Measurements from ENCODE around the gene FRY.
"Not testable (repeated sequence)": the region's sequence is repeated elsewhere in the genome, so short reads cannot be mapped to it uniquely, and the experiment has no call there.

Gene FRY

DNA sequence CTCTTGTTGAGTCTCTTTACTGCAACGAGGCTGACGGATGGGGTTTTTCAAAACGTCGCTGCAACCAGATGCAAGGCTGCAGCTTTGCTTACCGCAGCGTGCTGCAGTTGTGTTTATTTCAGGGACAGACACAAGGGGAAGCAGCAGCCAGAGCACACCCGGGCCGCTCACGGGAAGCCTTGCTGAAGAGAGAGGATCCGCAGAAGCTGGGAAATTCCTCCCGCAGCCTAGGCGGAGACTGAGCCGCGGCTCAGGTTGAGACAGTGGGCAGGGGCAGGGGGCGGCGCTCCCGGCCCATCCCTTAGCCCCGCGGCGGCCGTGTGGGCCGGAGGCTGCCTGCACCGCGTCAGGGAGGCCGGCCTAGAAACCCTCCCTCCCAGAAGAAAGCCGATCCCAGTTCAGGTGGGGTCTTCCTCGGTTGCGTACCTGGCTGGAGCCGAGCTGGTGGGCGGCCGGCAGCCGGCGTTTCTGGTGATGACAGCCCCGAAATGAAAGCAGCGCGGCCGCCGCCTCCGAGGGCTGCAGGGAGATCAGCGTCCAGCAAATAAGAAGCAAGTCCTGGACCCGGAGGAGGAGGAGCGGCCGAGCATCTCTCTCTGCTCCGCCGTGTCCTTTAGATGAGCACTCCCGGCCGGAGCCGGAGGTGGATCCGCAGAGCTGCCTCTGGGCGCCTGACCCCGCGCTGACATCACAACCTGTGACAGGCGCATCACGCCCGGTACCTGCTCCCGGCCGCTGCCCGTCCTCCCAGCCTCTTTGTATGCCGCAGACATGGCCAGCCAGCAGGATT, at the start of gene FRY:
Gene FRY (plus strand): TSS at position 750 of the 790 bp plus-strand sequence. CDS start 22 bp downstream, at position 772.
- Histone ChIP-seq H3K4me3 (ENCODE audit: low read depth in 1 of 5, low read length in 5 of 5) (peak within 1 kb of the TSS; percentile 72 to 76 (median 73)), H3K27me3 (ENCODE audit: control insufficient read depth in 5 of 5, insufficient read depth in 4 of 5, low read length in 5 of 5) (no peaks in the 10 kb centered on the region), H3K27ac (ENCODE audit: low read depth, low read length) (no peak within 1 kb of the TSS), H3K4me1 (ENCODE audit: control insufficient read depth in 5 of 5, insufficient read depth in 5 of 5, low read length in 5 of 5) (peaks cover 0 to 13% (median 12%) of the 10 kb centered on the region in 5 donors), H3K9me3 (ENCODE audit: control insufficient read depth in 5 of 5, low read length in 5 of 5) (no peaks in the 10 kb centered on the region), H3K9ac (ENCODE audit: low read length in 5 of 5) (peak within 1 kb of the TSS; percentile 16 to 70 (median 43)), H3K36me3 (ENCODE audit: control insufficient read depth in 5 of 5, insufficient read depth in 5 of 5, low read length in 5 of 5) (no peaks in the 10 kb centered on the region)

GRCh38 chr13:31982124-31982523, 49.5 kb upstream of the FRY start:
- no peaks in the 10 kb centered on the region for H3K36me3 ChIP-seq (ENCODE audit: control insufficient read depth in 5 of 5, insufficient read depth in 5 of 5, low read length in 5 of 5)
- no peaks in the 10 kb centered on the region for H3K9me3 ChIP-seq (ENCODE audit: control insufficient read depth in 5 of 5, low read length in 5 of 5)
- no peaks in the 10 kb centered on the region for H3K27me3 ChIP-seq (ENCODE audit: control insufficient read depth in 5 of 5, insufficient read depth in 4 of 5, low read length in 5 of 5)
- H3K9ac ChIP-seq (ENCODE audit: low read length in 5 of 5): no peak overlapping the region
- no peak overlapping the region for H3K4me3 ChIP-seq (ENCODE audit: low read depth in 1 of 5, low read length in 5 of 5)
- peaks cover 0 to 15% (median 5%) of the 10 kb centered on the region in 5 donors for H3K4me1 ChIP-seq (ENCODE audit: control insufficient read depth in 5 of 5, insufficient read depth in 5 of 5, low read length in 5 of 5)
- H3K27ac ChIP-seq (ENCODE audit: low read depth, low read length): no peak overlapping the region

DNA sequence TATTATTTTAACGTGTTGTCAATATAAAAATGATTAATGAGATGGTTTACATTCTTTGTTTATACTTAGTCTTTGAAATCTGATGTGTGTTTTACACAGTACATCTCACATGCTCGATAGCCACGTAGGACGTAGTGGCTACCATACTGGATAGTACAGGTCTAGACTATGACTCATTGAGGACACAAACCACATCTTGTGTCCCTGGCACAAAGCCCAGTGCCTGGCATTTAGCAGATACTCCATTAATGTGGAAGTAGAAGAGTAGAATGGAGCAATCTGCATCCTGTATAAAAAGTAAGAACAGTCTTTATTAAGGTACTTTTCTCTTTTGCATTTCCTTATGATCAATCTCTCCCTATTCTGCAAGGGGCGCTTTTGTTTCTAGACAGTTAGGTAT, 49.0 kb upstream of the FRY start:
- Histone ChIP-seq H3K27ac (ENCODE audit: low read depth, low read length) (no peak overlapping the region), H3K9ac (ENCODE audit: low read length in 5 of 5) (no peak overlapping the region), H3K27me3 (ENCODE audit: control insufficient read depth in 5 of 5, insufficient read depth in 4 of 5, low read length in 5 of 5) (no peaks in the 10 kb centered on the region)

GRCh38 chr13:31983696-31984095, 47.9 kb upstream of the FRY start:
- not testable (repeated sequence) for H3K4me3 ChIP-seq (ENCODE audit: low read depth in 1 of 5, low read length in 5 of 5); H3K36me3 ChIP-seq (ENCODE audit: control insufficient read depth in 5 of 5, insufficient read depth in 5 of 5, low read length in 5 of 5); H3K27ac ChIP-seq (ENCODE audit: low read depth, low read length); H3K27me3 ChIP-seq (ENCODE audit: control insufficient read depth in 5 of 5, insufficient read depth in 4 of 5, low read length in 5 of 5); H3K9ac ChIP-seq (ENCODE audit: low read length in 5 of 5); H3K9me3 ChIP-seq (ENCODE audit: control insufficient read depth in 5 of 5, low read length in 5 of 5)
- peaks cover 0 to 15% (median 5%) of the 10 kb centered on the region in 5 donors for H3K4me1 ChIP-seq (ENCODE audit: control insufficient read depth in 5 of 5, insufficient read depth in 5 of 5, low read length in 5 of 5)

More for the DNA sequence above, 49.0 kb upstream of the FRY start:
- no peaks in the 10 kb centered on the region for H3K36me3 ChIP-seq (ENCODE audit: control insufficient read depth in 5 of 5, insufficient read depth in 5 of 5, low read length in 5 of 5)
- peaks cover 0 to 15% (median 5%) of the 10 kb centered on the region in 5 donors for H3K4me1 ChIP-seq (ENCODE audit: control insufficient read depth in 5 of 5, insufficient read depth in 5 of 5, low read length in 5 of 5)
- no peak overlapping the region for H3K4me3 ChIP-seq (ENCODE audit: low read depth in 1 of 5, low read length in 5 of 5)
- H3K9me3 ChIP-seq (ENCODE audit: control insufficient read depth in 5 of 5, low read length in 5 of 5): no peaks in the 10 kb centered on the region

- not testable (repeated sequence) for H3K9me3 ChIP-seq (ENCODE audit: control insufficient read depth in 5 of 5, low read length in 5 of 5); H3K27ac ChIP-seq (ENCODE audit: low read depth, low read length)
- H3K4me1 ChIP-seq (ENCODE audit: control insufficient read depth in 5 of 5, insufficient read depth in 5 of 5, low read length in 5 of 5): peaks cover 0 to 15% (median 5%) of the 10 kb centered on the region in 5 donors
Measured at GRCh38 chr13:31984388-31984787, 47.2 kb upstream of the FRY start.

DNA sequence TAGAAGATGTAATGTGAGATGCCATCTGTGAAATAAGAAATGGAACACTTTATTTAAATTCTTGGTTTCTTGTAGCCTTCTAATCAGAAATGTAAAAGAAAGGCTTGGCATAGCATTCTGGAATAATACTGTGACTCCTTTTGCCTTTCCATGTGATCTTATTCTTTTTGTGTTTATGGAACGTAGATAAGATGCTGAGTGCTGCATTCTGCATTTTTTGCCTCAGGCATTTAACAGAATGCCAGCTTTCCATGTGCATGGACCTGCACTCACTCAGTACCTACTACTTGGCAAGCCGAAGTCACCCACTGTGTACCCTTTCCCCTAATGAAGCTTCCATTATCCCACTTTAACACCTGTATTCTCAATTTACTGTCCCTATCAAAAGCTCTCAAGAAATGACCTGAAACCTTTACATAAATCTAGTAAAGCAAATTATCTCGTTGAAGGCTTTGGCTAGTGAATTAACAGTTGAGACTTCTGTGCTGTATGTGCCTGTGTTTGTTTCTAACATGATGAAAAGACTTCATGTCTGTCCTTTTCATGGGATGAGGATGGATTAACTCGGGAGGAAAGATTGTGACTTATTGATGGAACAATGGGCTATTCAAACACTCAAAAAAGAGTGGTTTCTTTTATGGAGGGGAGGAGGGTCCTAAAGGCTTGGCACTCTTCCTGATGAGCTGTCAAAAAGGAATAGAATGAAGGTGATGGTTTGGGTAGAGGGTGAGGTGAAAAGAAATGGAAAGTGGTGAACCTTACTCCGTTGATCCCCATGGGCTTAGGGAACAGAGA, 44.7 kb upstream of the FRY start:
- no peak overlapping the region for H3K9ac ChIP-seq (ENCODE audit: low read length in 5 of 5)
- H3K4me3 ChIP-seq (ENCODE audit: low read depth in 1 of 5, low read length in 5 of 5): no peak overlapping the region
- H3K36me3 ChIP-seq (ENCODE audit: control insufficient read depth in 5 of 5, insufficient read depth in 5 of 5, low read length in 5 of 5): no peaks in the 10 kb centered on the region
- H3K9me3 ChIP-seq (ENCODE audit: control insufficient read depth in 5 of 5, low read length in 5 of 5): no peaks in the 10 kb centered on the region
- no peak overlapping the region for H3K27ac ChIP-seq (ENCODE audit: low read depth, low read length)
- H3K4me1 ChIP-seq (ENCODE audit: control insufficient read depth in 5 of 5, insufficient read depth in 5 of 5, low read length in 5 of 5): peaks cover 0 to 15% (median 5%) of the 10 kb centered on the region in 5 donors
- H3K27me3 ChIP-seq (ENCODE audit: control insufficient read depth in 5 of 5, insufficient read depth in 4 of 5, low read length in 5 of 5): no peaks in the 10 kb centered on the region

More at GRCh38 chr13:31984388-31984787, 47.2 kb upstream of the FRY start:
- not testable (repeated sequence) for H3K36me3 ChIP-seq (ENCODE audit: control insufficient read depth in 5 of 5, insufficient read depth in 5 of 5, low read length in 5 of 5); H3K4me3 ChIP-seq (ENCODE audit: low read depth in 1 of 5, low read length in 5 of 5); H3K9ac ChIP-seq (ENCODE audit: low read length in 5 of 5); H3K27me3 ChIP-seq (ENCODE audit: control insufficient read depth in 5 of 5, insufficient read depth in 4 of 5, low read length in 5 of 5)

- H3K9ac ChIP-seq (ENCODE audit: low read length in 5 of 5): no peak overlapping the region
Measured at GRCh38 chr13:31987535-31988170, 43.9 kb upstream of the FRY start.

GRCh38 chr13:31994367-31994766, 37.2 kb upstream of the FRY start:
- not testable (repeated sequence) for H3K9me3 ChIP-seq (ENCODE audit: control insufficient read depth in 5 of 5, low read length in 5 of 5); H3K9ac ChIP-seq (ENCODE audit: low read length in 5 of 5); H3K4me1 ChIP-seq (ENCODE audit: control insufficient read depth in 5 of 5, insufficient read depth in 5 of 5, low read length in 5 of 5); H3K4me3 ChIP-seq (ENCODE audit: low read depth in 1 of 5, low read length in 5 of 5); H3K27ac ChIP-seq (ENCODE audit: low read depth, low read length); H3K27me3 ChIP-seq (ENCODE audit: control insufficient read depth in 5 of 5, insufficient read depth in 4 of 5, low read length in 5 of 5); H3K36me3 ChIP-seq (ENCODE audit: control insufficient read depth in 5 of 5, insufficient read depth in 5 of 5, low read length in 5 of 5)

More at GRCh38 chr13:31987535-31988170, 43.9 kb upstream of the FRY start:
- H3K27me3 ChIP-seq (ENCODE audit: control insufficient read depth in 5 of 5, insufficient read depth in 4 of 5, low read length in 5 of 5): no peaks in the 10 kb centered on the region
- H3K27ac ChIP-seq (ENCODE audit: low read depth, low read length): no peak overlapping the region
- no peaks in the 10 kb centered on the region for H3K9me3 ChIP-seq (ENCODE audit: control insufficient read depth in 5 of 5, low read length in 5 of 5)
- H3K36me3 ChIP-seq (ENCODE audit: control insufficient read depth in 5 of 5, insufficient read depth in 5 of 5, low read length in 5 of 5): no peaks in the 10 kb centered on the region
- no peak overlapping the region for H3K4me3 ChIP-seq (ENCODE audit: low read depth in 1 of 5, low read length in 5 of 5)
- H3K4me1 ChIP-seq (ENCODE audit: control insufficient read depth in 5 of 5, insufficient read depth in 5 of 5, low read length in 5 of 5): peaks cover 0 to 12% (median 5%) of the 10 kb centered on the region in 5 donors

GRCh38 chr13:31996601-31997000, 35.0 kb upstream of the FRY start:
- Histone ChIP-seq H3K27ac (ENCODE audit: low read depth, low read length) (no peak overlapping the region), H3K9me3 (ENCODE audit: control insufficient read depth in 5 of 5, low read length in 5 of 5) (no peaks in the 10 kb centered on the region), H3K36me3 (ENCODE audit: control insufficient read depth in 5 of 5, insufficient read depth in 5 of 5, low read length in 5 of 5) (no peaks in the 10 kb centered on the region), H3K9ac (ENCODE audit: low read length in 5 of 5) (no peak overlapping the region), H3K4me3 (ENCODE audit: low read depth in 1 of 5, low read length in 5 of 5) (no peak overlapping the region), H3K27me3 (ENCODE audit: control insufficient read depth in 5 of 5, insufficient read depth in 4 of 5, low read length in 5 of 5) (no peaks in the 10 kb centered on the region), H3K4me1 (ENCODE audit: control insufficient read depth in 5 of 5, insufficient read depth in 5 of 5, low read length in 5 of 5) (peaks cover 0 to 7% (median 5%) of the 10 kb centered on the region in 5 donors)

GRCh38 chr13:31997641-31998040, 33.9 kb upstream of the FRY start:
- Histone ChIP-seq H3K27ac (ENCODE audit: low read depth, low read length) (no peak overlapping the region), H3K4me1 (ENCODE audit: control insufficient read depth in 5 of 5, insufficient read depth in 5 of 5, low read length in 5 of 5) (peaks cover 0 to 11% (median 7%) of the 10 kb centered on the region in 5 donors), H3K9ac (ENCODE audit: low read length in 5 of 5) (no peak overlapping the region), H3K36me3 (ENCODE audit: control insufficient read depth in 5 of 5, insufficient read depth in 5 of 5, low read length in 5 of 5) (no peaks in the 10 kb centered on the region), H3K27me3 (ENCODE audit: control insufficient read depth in 5 of 5, insufficient read depth in 4 of 5, low read length in 5 of 5) (no peaks in the 10 kb centered on the region), H3K9me3 (ENCODE audit: control insufficient read depth in 5 of 5, low read length in 5 of 5) (no peaks in the 10 kb centered on the region), H3K4me3 (ENCODE audit: low read depth in 1 of 5, low read length in 5 of 5) (no peak overlapping the region)

Data from subcutaneous abdominal adipose tissue (tissue), 5 donors.